Mammary epithelial cell (primary cell): Measurements from ENCODE around the gene XIST.

ENCODE experiments used
- EZH2 ChIP-seq: IDR thresholded peaks from 2 replicates; pipeline ENCODE4 v1.6.1; 2012; ENCODE audit warnings: low read length, inconsistent platforms, borderline replicate concordance
- TF ChIP-seq, protein P1 (sequence below), 2 donors: IDR thresholded peaks in 1 of 2; conservative IDR thresholded peaks in 1 of 2; 2 replicates each; pipeline ENCODE4 v1.5.1; 2011 to 2012; ENCODE audit warnings: inconsistent platforms in 2 of 2, low read length in 2 of 2, mild to moderate bottlenecking in 2 of 2, control low read depth in 1 of 2, low read depth in 1 of 2; ENCODE audit not compliant: insufficient read depth in 1 of 2; ENCODE audit errors: extremely low read depth in 1 of 2

- no peak for TF ChIP-seq EZH2
- TF ChIP-seq, protein P1, sequence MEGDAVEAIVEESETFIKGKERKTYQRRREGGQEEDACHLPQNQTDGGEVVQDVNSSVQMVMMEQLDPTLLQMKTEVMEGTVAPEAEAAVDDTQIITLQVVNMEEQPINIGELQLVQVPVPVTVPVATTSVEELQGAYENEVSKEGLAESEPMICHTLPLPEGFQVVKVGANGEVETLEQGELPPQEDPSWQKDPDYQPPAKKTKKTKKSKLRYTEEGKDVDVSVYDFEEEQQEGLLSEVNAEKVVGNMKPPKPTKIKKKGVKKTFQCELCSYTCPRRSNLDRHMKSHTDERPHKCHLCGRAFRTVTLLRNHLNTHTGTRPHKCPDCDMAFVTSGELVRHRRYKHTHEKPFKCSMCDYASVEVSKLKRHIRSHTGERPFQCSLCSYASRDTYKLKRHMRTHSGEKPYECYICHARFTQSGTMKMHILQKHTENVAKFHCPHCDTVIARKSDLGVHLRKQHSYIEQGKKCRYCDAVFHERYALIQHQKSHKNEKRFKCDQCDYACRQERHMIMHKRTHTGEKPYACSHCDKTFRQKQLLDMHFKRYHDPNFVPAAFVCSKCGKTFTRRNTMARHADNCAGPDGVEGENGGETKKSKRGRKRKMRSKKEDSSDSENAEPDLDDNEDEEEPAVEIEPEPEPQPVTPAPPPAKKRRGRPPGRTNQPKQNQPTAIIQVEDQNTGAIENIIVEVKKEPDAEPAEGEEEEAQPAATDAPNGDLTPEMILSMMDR (conservative IDR thresholded peaks at IDR 0.05 in 1 of 2, IDR thresholded peaks at IDR 0.05 in 1 of 2; ENCODE audit: extremely low read depth in 1 of 2, insufficient read depth in 1 of 2, low read depth in 1 of 2, low read length in 2 of 2): no peak
Observed at GRCh38 chrX:73852022-73852421, 492 bp downstream of the XIST start.
